SIG-M5 treated with dmso at 0.1 percent for 504 hours (cell line): ENCODE data around the gene HOXC10.

Source experiments
- DNase-seq: peaks from one replicate; lab custom pipeline; 2025; ENCODE audit not compliant: unreplicated experiment; lab: John Stamatoyannopoulos, UW

HOXC10 gene

GRCh38 chr12:53976823-53977595 is 7.9 kb upstream of the HOXC10 start:
- DNase-seq = no peak

GRCh38 chr12:53977596-53978445 is 7.1 kb upstream of the HOXC10 start:
- DNase-seq = no peak

- peak; percentile 33 for DNase-seq
Measured at GRCh38 chr12:53978477-53979356, 6.2 kb upstream of the HOXC10 start.

- DNase-seq = no peak
Measured at GRCh38 chr12:53980104-53980801, 4.7 kb upstream of the HOXC10 start.

- no peak for DNase-seq
Measured at GRCh38 chr12:53980802-53981496, 4.0 kb upstream of the HOXC10 start.

- no peak for DNase-seq
Measured at GRCh38 chr12:53981634-53982565, 3.0 kb upstream of the HOXC10 start.

- no peak for DNase-seq
Measured at GRCh38 chr12:53982648-53983567, 2.0 kb upstream of the HOXC10 start.

- no peak for DNase-seq
Measured at GRCh38 chr12:53983568-53983949, 1.4 kb upstream of the HOXC10 start.

- no peak for DNase-seq
Measured at GRCh38 chr12:53983950-53984572, 885 bp upstream of the HOXC10 start.

GRCh38 chr12:53985692-53985993 is 697 bp downstream of the HOXC10 start:
- no peak for DNase-seq

- no peak for DNase-seq
Measured at GRCh38 chr12:53985994-53986685, 1.2 kb downstream of the HOXC10 start.

- no peak for DNase-seq
Measured at GRCh38 chr12:53986686-53987483, 1.9 kb downstream of the HOXC10 start.

GRCh38 chr12:53987787-53988230 is 2.9 kb downstream of the HOXC10 start:
- DNase-seq = no peak

- DNase-seq = no peak
Measured at GRCh38 chr12:53988541-53989226, 3.7 kb downstream of the HOXC10 start.

- DNase-seq = peak; percentile 85
Measured at GRCh38 chr12:53989227-53990113, 4.5 kb downstream of the HOXC10 start.
